ENCODE data around the gene CD48.

DNA sequence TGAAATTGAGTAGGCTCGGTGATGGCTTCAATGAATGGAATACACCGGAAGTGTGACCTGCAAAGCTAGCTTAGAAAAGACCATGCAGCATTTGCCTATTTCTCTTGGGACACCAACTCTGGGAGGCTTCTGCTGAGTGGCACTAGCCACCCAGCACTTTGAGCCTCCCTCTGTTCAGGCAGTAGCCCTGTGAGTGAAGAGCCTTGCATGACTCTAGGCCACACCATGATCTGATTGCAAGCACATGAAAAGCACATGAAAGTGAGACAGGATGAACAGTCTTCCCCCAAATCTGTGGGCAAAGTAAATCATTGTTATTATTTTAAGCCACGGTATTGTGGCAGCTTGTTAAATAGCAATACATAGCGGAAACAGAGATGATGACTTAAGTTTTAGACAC lies 2.8 kb downstream of the CD48 start:
- TF ChIP-seq RAD21 (IDR thresholded peaks at IDR 0.05), result no peak
- TF ChIP-seq JUND (IDR thresholded peaks at IDR 0.05), result no peak
- no peak for TF ChIP-seq TAF1 (conservative IDR thresholded peaks at IDR 0.05)
- TF ChIP-seq SP1 (IDR thresholded peaks at IDR 0.05), result no peak
- TF ChIP-seq, protein P1, sequence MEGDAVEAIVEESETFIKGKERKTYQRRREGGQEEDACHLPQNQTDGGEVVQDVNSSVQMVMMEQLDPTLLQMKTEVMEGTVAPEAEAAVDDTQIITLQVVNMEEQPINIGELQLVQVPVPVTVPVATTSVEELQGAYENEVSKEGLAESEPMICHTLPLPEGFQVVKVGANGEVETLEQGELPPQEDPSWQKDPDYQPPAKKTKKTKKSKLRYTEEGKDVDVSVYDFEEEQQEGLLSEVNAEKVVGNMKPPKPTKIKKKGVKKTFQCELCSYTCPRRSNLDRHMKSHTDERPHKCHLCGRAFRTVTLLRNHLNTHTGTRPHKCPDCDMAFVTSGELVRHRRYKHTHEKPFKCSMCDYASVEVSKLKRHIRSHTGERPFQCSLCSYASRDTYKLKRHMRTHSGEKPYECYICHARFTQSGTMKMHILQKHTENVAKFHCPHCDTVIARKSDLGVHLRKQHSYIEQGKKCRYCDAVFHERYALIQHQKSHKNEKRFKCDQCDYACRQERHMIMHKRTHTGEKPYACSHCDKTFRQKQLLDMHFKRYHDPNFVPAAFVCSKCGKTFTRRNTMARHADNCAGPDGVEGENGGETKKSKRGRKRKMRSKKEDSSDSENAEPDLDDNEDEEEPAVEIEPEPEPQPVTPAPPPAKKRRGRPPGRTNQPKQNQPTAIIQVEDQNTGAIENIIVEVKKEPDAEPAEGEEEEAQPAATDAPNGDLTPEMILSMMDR (IDR thresholded peaks at IDR 0.05; ENCODE audit: low read depth, low read length, missing input control), result no peak
- TF ChIP-seq, protein P2, sequence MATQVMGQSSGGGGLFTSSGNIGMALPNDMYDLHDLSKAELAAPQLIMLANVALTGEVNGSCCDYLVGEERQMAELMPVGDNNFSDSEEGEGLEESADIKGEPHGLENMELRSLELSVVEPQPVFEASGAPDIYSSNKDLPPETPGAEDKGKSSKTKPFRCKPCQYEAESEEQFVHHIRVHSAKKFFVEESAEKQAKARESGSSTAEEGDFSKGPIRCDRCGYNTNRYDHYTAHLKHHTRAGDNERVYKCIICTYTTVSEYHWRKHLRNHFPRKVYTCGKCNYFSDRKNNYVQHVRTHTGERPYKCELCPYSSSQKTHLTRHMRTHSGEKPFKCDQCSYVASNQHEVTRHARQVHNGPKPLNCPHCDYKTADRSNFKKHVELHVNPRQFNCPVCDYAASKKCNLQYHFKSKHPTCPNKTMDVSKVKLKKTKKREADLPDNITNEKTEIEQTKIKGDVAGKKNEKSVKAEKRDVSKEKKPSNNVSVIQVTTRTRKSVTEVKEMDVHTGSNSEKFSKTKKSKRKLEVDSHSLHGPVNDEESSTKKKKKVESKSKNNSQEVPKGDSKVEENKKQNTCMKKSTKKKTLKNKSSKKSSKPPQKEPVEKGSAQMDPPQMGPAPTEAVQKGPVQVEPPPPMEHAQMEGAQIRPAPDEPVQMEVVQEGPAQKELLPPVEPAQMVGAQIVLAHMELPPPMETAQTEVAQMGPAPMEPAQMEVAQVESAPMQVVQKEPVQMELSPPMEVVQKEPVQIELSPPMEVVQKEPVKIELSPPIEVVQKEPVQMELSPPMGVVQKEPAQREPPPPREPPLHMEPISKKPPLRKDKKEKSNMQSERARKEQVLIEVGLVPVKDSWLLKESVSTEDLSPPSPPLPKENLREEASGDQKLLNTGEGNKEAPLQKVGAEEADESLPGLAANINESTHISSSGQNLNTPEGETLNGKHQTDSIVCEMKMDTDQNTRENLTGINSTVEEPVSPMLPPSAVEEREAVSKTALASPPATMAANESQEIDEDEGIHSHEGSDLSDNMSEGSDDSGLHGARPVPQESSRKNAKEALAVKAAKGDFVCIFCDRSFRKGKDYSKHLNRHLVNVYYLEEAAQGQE (IDR thresholded peaks at IDR 0.05), result no peak
- TF ChIP-seq GABPA (IDR thresholded peaks at IDR 0.05 in 1 of 2, conservative IDR thresholded peaks at IDR 0.05 in 1 of 2), result no peak
- no peak for TF ChIP-seq FOXA1 (IDR thresholded peaks at IDR 0.05)
- TF ChIP-seq, protein P3, sequence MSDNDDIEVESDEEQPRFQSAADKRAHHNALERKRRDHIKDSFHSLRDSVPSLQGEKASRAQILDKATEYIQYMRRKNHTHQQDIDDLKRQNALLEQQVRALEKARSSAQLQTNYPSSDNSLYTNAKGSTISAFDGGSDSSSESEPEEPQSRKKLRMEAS (IDR thresholded peaks at IDR 0.05), result no peak
- no peak for TF ChIP-seq EGR1 (IDR thresholded peaks at IDR 0.05; ENCODE audit: low read depth in 2 of 2)
- TF ChIP-seq YY1 (IDR thresholded peaks at IDR 0.05), result no peak

Measured in liver (tissue), 3 donors.